Calu3 (cell line): ENCODE data around the gene MVK. TPM values are rescaled to one million over a fixed set of nuclear protein-coding genes. Genes with fewer than 3 reads are reported as not detected.

ENCODE experiments used
- BruUV-seq: library from RNA; stranded (reverse); fragments of 400-500 nt; replicated peaks from 2 replicates; lab custom pipeline; 2021; lab: Mats Ljungman, UMichigan
- CTCF ChIA-PET: fragments of 300-600 bp; sonication (Branson Sonifier 250); formaldehyde crosslinking; loops from one replicate; lab custom pipeline; 2022; ENCODE audit warnings: antibody characterized with exemption; lab: Charles Lee
- DNase-seq: peaks from one replicate; pipeline ENCODE4 v3.0.0; 2022
- H3K27ac Mint-ChIP-seq: one replicate; pipeline ENCODE4 v1.8.0; 2022; ENCODE audit warnings: mixed read lengths; ENCODE audit not compliant: unreplicated experiment
- H3K27me3 Mint-ChIP-seq: one replicate; pipeline ENCODE4 v1.8.0; 2022; ENCODE audit warnings: mixed read lengths; ENCODE audit not compliant: unreplicated experiment
- H3K36me3 Mint-ChIP-seq: one replicate; pipeline ENCODE4 v1.8.0; 2022; ENCODE audit warnings: mild to moderate bottlenecking, moderate library complexity, mixed read lengths; ENCODE audit not compliant: insufficient read depth, unreplicated experiment
- H3K4me1 Mint-ChIP-seq: one replicate; pipeline ENCODE4 v1.8.0; 2022; ENCODE audit warnings: mild to moderate bottlenecking, low read depth, mixed read lengths; ENCODE audit not compliant: unreplicated experiment
- H3K4me3 Mint-ChIP-seq: one replicate; pipeline ENCODE4 v1.8.0; 2022; ENCODE audit warnings: mild to moderate bottlenecking, low read depth, moderate library complexity, mixed read lengths; ENCODE audit not compliant: unreplicated experiment
- H3K9me3 Mint-ChIP-seq: one replicate; pipeline ENCODE4 v1.8.0; 2022; ENCODE audit warnings: low read depth, mixed read lengths; ENCODE audit not compliant: unreplicated experiment
- CTCF ChIP-seq: fragments of 200-600 bp; IDR thresholded peaks from one replicate; pipeline ENCODE4 v1.8.0; 2022; ENCODE audit warnings: antibody characterized with exemption; ENCODE audit not compliant: unreplicated experiment
- intact Hi-C: fragments of 100-400 bp; cut with micrococcal nuclease; formaldehyde crosslinking; loops from one replicate; pipeline ENCODE4 v1.10.0; 2022; ENCODE audit not compliant: unreplicated experiment
- total RNA-seq: library from RNA; stranded (reverse); gene quantifications from 2 replicates; pipeline ENCODE4 v1.2.3, GENCODE V29; 2022

Gene MVK
- total RNA-seq, 1 experiment from 2014 or later: 41.6 TPM

- no TSS peak for BruUV-seq
- no peak overlapping the region for H3K4me3 Mint-ChIP-seq
- no peaks in the 10 kb centered on the region for H3K36me3 Mint-ChIP-seq
- H3K27ac Mint-ChIP-seq: no peak overlapping the region
- H3K4me1 Mint-ChIP-seq: peaks cover 8% of the 10 kb centered on the region
- CTCF ChIA-PET: no interaction called here
- no peak for DNase-seq
- TF ChIP-seq CTCF: no peak
- intact Hi-C loops: no loop called here
- peaks cover 46% of the 10 kb centered on the region for H3K27me3 Mint-ChIP-seq
- no peaks in the 10 kb centered on the region for H3K9me3 Mint-ChIP-seq
These were observed 27.8 kb upstream of the MVK start for GRCh38 chr12:109545826-109546225.

- CTCF ChIA-PET: no interaction called here
- no TSS peak for BruUV-seq
- H3K4me3 Mint-ChIP-seq: no peak overlapping the region
- TF ChIP-seq CTCF: no peak
- DNase-seq: no peak
- no peaks in the 10 kb centered on the region for H3K36me3 Mint-ChIP-seq
- H3K4me1 Mint-ChIP-seq: peaks cover 8% of the 10 kb centered on the region
- no peaks in the 10 kb centered on the region for H3K9me3 Mint-ChIP-seq
- intact Hi-C loops: no loop called here
- peaks cover 60% of the 10 kb centered on the region for H3K27me3 Mint-ChIP-seq
- no peak overlapping the region for H3K27ac Mint-ChIP-seq
These were observed 26.3 kb upstream of the MVK start for GRCh38 chr12:109547286-109547685.

- CTCF ChIA-PET: no interaction called here
- H3K4me1 Mint-ChIP-seq: peaks cover 8% of the 10 kb centered on the region
These were observed 25.3 kb upstream of the MVK start for GRCh38 chr12:109548258-109548657.

GRCh38 chr12:109549613-109550270 is 23.9 kb upstream of the MVK start:
- intact Hi-C loops: no loop called here
- CTCF ChIA-PET: interaction anchor here (0.7 kb wide), 1 partner anchor 117 kb away, joined by 3 read pairs; no protein-coding TSS in a partner anchor
- Mint-ChIP-seq H3K4me3 (no peak overlapping the region), H3K36me3 (peaks cover 9% of the 10 kb centered on the region), H3K4me1 (peaks cover 8% of the 10 kb centered on the region), H3K27me3 (peaks cover 85% of the 10 kb centered on the region), H3K9me3 (no peaks in the 10 kb centered on the region), H3K27ac (no peak overlapping the region)
- BruUV-seq: no TSS peak
- no peak for TF ChIP-seq CTCF
- no peak for DNase-seq

More at GRCh38 chr12:109548258-109548657, 25.3 kb upstream of the MVK start:
- BruUV-seq: no TSS peak
- Mint-ChIP-seq H3K36me3 (no peaks in the 10 kb centered on the region), H3K9me3 (no peaks in the 10 kb centered on the region), H3K27me3 (peaks cover 70% of the 10 kb centered on the region), H3K4me3 (no peak overlapping the region), H3K27ac (no peak overlapping the region)
- no peak for DNase-seq
- intact Hi-C loops: no loop called here
- TF ChIP-seq CTCF: no peak
